NCI-H345 treated with DMSO at 0.1 percent for 48 hours (cell line): ENCODE data around the gene GLP1R.

Experiments used
- DNase-seq: peaks from one replicate; lab custom pipeline; 2025; ENCODE audit not compliant: unreplicated experiment; lab: John Stamatoyannopoulos, UW

Gene GLP1R

DNA sequence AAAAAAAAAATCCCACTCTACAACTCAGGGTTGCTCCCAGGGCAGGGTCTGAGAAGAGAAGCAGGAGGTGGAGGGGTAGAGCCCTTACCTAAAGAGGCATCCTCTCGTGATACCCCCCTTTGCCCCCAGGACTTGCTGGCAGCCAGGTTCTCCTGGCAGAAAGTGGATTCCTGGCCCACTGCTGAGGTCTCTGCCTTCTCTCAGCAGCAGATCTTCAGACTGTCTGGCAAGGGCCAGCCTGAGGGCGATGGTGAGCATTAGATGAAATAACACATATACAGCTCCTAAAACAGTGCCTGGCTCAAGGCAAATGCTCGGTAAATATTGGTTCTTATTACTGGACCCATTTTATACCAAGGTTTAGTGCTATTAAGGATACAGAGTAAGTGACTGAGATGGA lies 4.8 kb upstream of the GLP1R start:
- no peak for DNase-seq

DNA sequence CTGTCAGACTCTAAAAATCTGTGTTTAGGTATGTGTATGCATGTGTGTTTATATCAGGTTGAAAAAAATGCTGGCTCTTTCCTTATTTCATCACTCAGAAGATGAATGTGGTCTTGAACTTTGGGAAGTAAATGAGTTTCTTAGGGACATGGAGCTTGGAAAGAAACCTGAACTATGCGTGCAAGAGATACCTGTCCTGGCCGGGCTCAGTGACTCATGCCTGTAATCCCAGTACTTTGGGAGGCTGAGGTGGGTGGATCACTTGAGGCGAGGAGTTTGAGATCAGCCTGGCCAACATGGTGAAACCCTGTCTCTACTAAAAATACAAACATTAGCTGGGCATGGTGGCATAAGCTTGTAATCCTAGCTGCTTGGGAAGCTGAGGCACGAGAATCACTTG lies 4.4 kb upstream of the GLP1R start:
- no peak for DNase-seq

DNA sequence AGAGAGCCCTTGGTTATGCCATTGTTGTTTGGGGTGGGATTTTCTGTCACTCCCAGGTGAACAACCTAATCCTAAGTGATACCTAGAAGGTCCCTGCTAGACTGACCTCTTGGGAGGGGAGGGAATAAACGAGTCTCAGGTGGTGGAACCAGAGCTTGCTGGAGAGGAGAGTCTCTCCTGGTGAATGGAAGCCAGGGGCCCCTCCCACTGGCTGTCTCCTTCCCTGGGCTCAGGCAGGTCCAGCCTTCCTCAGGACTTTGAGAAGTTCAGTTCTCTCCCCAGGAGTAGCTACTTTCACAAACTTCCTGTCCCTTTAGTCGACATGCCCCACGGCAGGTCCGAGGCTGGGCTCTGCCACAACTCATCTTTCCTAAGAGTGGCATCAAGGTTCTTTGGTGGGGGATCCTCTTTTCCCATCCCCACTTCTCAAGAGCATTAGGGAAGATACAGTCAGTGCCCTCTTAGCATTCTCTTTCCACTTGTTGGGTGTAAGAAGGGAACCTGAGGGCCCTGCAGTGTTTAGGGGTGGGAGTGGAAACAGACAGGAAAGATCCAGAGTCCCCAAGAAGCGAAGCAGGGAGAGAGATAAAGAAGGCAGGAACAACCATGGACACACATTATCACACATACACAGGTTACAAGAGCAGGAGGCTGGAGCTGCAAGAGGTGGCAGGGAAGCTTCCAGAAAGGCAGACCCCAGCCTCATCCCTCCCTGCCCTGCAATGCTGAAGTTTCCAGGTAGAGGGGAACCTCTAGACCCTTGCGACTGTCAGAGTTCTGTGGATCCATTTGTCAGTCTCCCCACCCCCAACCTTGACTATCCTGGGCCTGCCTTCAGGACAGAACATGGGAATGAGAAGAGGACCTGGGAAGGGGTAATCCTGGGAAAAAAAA lies 900 bp upstream of the GLP1R start:
- no peak for DNase-seq

DNA sequence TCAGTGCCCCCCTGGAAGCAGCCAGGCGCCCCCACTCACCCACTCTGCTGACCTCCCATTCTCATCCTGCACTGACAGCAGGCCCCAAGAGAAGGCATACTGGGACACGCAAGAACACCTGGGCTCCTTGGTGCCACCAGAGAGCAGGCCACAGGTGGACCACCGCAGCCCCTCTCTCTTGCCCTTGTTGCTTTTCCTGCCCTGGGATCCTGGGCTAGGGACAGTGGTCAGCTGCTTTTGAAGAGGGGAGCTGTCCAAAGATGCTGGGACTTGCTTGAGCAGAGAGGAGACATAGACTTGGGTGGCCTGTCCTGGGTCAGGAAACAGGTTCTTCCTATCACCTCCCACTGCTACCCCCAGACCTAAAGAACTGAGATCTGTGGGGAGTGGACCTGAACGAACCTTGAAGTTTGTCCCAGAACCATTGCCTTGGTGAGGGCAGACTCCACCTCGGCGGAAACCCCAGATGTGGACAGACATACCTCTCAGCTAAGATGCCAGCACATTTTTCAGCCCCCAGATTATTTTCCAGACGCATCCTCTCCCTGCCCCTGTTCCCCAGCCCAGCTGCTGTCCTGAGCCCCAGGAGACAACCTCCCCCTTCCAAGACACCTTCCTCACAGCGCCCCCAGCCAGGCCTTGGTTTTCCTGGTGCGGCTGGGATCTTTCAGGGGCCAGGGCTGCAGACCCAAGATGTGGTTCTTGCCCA lies 1.1 kb downstream of the GLP1R start:
- no peak for DNase-seq

DNA sequence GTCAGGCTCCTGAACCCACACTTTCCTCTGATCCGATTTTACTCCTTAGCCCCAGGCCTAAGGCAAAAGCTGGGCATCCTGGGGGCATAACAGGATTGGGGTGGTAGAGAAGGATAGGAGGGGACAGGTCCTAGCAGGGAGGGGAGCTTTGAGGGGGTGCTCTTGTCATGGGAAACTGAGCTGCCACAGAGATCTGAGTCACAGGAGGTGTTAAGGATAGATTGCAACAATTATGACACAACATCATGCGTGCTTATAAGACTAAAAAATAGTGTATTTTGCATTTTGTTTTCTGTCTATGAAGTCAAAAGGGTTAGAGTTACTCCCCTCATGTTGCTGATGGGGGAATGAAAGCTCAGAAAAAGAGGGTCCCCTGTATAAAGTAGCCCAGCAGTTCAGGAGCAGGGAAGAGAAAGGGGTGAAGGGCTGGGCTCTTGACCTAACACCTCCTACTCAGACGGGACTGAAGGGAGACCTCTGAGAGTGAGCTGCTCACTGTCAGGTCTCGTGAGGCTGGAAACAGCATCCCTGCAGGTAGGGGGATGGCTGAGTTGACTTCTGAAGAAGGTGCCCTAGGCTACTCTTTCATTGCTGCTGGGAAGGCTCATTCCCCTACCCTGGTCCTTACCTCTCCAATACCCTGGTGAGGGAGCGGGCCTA lies 2.0 kb downstream of the GLP1R start:
- no peak for DNase-seq

DNA sequence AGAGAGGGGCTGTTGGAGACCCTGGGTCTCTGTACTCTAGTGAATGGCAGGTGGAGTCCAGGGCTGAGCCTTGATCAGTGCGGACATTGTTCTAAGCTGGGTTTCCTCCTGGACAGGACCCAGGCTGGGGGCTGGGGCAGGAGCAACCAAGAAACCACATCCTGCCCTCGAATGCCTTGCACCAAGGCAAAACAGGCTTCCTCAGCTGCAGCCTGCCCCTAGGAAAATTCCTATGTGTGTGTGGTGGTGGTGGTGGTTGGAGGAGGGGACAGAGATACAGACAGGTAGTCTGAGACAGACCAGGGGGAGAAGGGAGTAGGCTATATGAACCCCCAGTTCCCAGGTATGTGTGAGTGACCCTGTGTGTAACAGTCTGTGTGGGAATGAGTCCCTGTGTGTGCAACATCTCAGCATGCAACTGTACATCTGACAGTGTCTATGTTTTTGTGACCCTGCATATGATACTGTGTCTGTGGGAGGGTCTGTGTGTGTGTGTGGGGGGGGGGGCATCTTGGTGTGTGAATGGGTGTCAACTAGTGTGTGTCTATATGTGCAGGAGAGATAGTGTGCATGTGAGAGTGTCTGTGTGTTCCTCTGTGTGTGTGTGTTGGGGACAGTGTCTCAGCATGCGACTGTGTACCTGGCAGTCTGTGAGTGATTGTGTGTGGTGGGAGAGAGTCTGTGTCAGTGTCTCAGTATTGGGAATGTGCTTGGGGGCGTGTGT lies 3.0 kb downstream of the GLP1R start:
- DNase-seq = no peak

DNA sequence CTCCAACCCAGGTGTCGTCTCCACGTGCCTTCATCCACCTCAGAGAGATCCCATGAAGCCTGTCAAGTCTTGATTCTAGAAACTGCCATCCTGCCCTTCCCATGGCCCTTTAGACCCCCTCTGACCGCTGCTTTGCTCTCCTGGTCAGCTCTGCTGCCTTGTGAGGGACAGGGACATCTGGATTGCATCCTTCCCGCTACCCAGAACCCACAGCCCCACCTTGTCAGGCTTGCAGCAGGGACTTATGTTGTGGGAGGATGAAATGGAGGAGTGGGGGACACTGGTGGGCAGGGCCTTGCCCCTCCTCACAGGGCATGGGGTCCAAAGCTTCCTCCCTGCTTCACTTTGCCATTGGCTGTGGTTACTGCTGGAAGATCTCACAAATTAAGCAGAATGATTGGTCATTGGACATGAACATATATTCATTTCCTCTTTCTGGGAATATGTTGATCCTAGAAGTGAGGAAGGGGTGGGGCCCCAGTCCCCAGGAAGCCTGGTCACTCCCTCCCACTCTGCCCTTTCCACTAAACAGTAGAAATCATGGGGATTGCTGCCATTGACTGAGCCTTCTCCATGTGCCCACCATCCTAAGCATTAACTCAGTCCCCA lies 4.5 kb downstream of the GLP1R start:
- DNase-seq = no peak

DNA sequence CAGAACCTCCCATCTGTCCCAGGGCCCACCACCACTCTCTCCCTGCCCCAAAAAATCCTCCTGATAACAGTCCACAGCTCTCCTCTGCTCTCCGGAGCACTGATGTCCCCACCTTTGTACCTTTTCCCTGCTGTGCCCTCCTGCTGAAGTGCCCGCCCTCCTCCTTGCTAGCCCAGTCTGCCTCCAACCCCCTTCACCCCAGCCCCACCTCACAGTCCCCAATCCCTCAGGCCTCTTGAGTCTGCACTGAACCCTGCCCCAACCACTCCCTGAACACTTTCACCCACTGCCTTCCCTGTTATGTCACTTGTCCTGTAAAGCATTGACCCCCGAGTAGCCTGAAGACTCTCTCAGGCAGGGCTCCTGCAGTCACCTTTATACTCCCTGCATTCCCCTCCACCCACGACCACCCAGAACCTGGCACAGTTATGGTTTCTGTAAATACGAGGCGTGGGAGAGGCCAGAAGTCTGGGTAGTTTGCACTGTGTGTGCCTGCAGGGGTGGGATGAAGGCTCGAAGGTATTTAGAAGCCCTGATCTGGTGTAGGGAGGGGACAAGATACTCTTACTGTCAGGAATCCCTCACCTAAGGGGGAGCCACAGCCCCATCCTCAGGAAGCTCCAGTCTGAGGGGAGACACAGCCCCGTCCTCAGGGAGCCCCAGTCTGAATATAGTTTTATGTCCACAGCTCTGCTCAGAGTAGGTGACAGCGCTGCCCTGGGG lies 5.4 kb downstream of the GLP1R start:
- no peak for DNase-seq

DNA sequence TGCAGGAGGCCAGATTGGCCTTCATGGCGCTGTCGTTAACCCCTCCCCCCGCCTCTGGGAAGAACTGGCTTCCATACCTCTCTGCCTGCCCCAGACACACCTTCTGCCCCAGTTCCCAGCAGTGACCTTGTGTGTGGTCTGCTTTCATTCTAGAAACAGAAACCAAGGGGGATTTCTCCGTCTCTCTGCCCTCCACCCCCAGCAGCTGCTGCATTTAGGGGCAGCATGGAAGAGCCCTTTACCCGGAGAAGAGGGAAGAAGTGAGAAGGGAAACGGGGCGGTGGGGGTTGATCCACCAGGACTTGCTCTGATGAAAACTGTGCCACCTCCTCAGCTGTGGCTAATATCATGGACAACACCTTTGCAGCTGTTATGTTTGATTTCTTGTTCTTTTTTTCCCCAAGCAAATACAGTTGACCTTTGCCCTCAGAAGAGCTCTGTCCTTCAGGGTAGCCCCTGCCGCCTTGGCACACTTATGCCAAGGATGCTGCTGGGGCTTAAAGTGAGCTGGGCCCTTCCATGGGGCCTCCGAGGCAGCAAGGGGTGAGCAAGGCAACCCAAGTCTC lies 6.1 kb downstream of the GLP1R start:
- no peak for DNase-seq

DNA sequence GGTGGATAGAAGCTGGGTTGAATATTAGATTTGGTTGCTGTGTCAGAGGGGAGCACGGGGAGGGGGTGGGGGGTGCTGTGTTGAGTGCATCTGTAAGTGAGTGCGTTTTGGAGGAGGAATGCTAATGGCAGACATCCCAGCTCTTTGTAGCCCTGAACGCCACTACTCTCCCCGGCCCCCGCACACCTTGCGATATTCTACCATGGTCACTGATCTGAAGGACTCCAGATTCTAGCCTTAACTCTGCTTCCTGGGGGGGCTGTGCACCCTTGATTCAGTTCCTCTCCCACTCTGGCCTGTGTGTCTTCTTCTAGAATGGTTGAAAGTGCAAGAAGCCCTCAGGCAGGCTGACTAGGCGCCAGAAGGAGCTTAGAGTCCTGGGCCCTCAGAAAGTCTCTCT lies 7.1 kb downstream of the GLP1R start:
- no peak for DNase-seq

DNA sequence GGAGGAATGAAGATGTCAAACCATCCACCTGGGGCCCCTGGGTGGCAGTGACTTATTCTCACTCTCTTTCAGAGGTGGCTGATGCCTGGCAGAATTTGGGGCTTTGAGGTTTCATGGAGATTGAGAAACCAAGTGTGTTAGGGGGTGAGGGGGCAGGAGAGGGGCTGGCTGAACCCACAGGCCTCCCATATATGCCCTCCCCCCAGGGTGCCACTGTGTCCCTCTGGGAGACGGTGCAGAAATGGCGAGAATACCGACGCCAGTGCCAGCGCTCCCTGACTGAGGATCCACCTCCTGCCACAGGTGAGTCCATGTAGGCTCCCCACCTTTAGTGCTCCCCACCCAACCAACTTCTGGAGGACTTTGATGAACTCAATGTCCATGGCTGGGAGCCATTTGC lies 7.6 kb downstream of the GLP1R start:
- DNase-seq = no peak

DNA sequence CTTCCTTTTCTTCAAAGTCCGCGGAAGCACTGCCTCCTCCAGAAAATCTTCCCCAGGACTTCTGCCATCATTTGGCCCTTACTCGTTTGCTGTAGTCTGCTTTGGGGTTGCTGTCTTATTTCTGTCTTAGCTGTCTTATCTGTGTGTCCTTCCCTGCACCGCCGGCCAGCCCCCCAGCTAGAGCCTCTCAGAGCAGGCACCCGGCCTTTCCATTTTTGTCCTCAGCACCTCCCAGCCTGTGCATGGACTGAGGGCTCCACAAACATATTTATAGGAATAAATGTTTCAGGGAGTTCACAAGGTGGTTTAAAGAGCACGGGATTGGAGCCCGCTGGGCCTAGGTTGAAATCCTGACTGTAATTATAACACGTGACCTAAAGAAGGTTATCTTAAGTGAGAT lies 8.1 kb downstream of the GLP1R start:
- no peak for DNase-seq

DNA sequence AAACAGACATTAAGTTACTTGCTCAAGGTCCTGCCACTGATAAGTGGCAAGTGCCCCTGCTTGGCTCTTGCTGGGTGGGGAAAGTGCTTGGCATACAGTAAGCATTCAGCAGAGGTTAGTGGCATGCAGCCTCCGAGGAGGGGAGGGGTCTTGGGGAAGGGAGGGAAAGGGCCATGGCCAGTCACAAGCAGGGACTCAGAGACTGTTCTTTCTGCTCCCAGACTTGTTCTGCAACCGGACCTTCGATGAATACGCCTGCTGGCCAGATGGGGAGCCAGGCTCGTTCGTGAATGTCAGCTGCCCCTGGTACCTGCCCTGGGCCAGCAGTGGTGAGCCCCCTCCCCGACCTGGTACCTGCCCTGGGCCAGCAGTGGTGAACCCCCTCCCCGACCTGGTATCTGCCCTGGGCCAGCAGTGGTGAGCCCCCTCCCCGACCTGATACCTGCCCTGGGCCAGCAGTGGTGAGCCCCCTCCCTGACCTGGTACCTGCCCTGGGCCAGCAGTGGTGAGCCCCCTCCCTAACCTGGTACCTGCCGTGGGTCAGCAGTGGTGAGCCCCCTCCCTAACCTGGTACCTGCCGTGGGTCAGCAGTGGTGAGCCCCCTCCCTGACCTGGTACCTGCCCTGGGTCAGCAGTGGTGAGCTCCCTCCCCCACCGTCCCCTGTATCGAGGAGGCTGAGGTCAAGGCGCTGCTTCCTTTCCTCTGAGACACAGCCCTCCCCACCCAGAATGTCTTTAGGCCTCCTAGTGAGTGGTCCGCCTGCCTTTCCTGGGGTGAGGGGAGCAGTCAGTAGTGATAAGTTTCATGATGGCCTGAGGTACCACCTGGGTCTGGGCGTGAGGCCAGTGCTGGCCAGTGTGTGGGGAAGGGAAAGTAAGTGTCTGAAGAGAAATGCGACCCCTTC lies 8.9 kb downstream of the GLP1R start:
- no peak for DNase-seq

DNA sequence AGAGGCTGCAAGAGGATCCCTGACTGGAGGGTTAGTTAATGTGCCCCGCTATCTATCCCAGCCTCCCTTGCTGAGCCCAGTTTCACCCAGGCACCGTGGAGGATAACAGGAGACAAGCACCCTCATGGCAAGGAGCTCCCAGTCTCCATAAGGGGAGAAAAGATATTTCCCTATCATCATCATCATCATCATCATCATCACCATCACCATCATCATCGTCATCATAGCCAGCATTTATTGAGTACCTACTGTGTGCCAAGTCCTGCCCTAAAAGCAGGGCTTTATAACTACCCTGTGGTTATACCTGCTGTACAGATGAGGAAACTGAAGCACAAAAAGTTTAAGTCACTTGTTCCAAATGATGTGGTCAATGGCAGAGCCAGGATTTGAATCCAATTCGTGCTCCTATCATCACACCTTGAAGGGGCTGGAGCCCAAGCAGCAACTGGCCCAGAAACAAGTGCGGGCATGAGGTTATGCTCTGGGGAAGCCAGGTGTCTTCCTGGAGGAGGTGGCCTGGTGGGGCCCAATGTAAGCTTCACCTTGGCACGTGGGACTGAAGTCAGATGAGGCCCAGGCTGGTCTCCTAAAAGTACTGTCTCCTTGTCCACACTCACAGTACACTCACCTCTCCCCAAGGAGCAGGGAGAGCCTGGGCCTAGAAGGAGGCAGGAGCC lies 10.0 kb downstream of the GLP1R start:
- DNase-seq = no peak

DNA sequence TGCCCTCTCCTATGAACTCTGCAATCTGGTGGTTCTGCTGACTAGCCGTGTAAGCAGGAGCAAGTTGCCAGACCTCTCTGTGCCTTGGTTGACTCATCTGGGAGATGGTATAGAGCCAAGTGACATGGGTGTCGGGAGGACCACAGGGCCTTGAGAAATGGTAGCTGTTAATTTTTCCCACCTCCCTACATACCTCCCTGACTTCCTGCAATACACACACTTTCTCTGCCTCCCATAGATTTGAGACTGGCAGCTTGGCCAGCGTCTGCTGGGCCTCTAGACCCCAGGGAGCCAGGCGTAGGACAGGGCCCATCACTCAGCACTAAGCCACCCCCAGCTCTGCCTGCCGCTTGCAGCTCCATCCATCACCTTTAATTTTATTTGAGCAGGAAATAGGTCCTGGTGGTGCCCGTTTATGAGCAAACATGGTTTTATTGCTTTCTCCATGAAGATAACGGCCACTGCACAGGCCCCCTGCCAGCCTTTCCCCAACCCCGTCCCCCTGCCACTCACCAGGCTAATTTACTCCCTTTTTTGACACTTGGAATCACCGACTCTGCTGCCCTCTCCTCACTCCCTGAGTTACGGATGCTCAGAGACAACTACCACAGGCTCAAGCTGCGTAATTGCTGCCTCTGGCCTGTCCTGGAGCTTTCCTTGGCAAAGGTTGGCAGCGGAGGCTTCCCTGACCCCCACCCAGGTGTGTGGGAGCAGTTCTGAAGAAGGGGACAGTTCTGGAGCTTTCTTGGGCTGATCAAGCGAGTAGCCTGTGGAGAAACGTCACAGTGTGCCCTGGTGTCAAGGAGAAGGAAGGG lies 11.1 kb downstream of the GLP1R start:
- no peak for DNase-seq

DNA sequence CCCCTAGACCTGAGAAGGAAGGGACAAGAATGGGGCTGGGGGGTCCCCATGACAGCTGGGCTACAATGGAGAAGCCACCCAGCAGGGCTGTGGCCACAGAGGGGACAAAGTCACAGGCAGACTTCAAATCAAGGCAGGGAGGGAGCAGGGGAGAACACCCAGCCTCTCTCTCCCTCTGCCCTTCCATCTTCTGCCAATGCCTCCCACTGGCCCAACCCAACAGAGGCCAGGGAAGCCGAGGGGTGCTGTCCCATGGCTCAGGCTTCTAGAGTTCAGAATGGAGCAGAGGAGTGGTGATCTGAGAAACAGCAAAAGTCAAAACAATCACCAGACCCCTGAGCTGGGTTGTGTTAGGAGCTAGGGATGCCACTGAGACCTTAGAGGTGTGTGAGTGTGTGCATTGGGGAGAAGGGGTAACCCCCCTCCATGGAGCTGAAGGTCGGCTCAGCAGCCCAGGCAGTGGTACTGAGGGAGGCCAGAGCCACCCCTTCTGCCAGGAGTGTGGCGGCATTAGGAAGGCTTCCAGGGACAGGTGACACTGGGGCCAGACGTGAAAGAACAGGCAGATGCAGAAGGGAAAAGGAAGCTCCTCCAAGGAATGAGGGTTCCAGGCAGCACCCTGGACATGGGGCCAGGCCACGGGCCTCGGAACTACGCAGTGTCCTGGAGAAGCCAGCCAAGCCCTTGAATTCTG lies 12.0 kb downstream of the GLP1R start:
- no peak for DNase-seq

DNA sequence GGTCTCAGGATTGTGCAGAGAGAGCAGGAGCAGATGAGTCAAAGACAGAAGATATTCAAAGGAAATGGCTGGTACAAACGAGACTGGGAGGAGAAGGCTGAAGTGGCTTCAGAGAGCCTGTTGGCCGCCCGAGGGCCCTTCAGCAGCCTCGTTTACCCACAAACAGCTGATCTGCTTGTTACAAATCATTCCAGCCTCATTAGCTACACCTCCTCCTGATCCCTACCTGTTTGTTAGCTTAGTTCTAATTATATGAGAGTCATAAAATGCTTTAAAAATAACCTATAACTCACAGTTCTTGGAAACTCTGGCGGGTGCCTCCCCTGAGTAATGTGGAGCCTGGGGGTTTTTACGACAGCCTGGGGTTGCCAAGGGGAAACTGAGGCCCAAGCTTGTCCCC lies 12.6 kb downstream of the GLP1R start:
- DNase-seq = no peak
